Panc1 (cell line): ENCODE measurements around the gene CRADD. TPM values are rescaled to one million over a fixed set of nuclear protein-coding genes. Genes with fewer than 3 reads are reported as not detected.

Source experiments
- ATAC-seq: fragments of 200-7000 bp; cut with Tn5 transposase; 2 replicates; pipeline ENCODE4 v1.9.1; 2020; ENCODE audit warnings: mild to moderate bottlenecking, moderate library complexity
- BruUV-seq: library from RNA; stranded (reverse); fragments of 400-500 nt; replicated peaks from 2 replicates; lab custom pipeline; 2021; lab: Mats Ljungman, UMichigan
- CTCF ChIA-PET: fragments of 300-600 bp; sonication (Branson Sonifier 250); formaldehyde crosslinking; loops from one replicate; lab custom pipeline; 2022; ENCODE audit warnings: antibody characterized with exemption; lab: Charles Lee
- POLR2A ChIA-PET: fragments of 300-600 bp; sonication (Branson Sonifier 250); formaldehyde crosslinking; loops from one replicate; lab custom pipeline; 2022; ENCODE audit warnings: antibody characterized with exemption; lab: Charles Lee
- DNase-seq: peaks from one replicate; pipeline ENCODE4 v3.0.0-alpha.2; 2010; ENCODE audit warnings: low read depth, low spot score
- H3K27ac ChIP-seq: 2 replicates; pipeline ENCODE4 v1.5.1; 2011; ENCODE audit warnings: mild to moderate bottlenecking, low read length, inconsistent platforms
- H3K27me3 ChIP-seq: fragments of 200-500 bp; sonication (Bioruptor generic); 2 replicates; pipeline ENCODE4 v1.6.0; 2014; ENCODE audit warnings: low read length, inconsistent platforms; ENCODE audit not compliant: control insufficient read depth, insufficient read depth
- H3K36me3 ChIP-seq: fragments of 200-500 bp; sonication (Bioruptor generic); 2 replicates; pipeline ENCODE4 v1.5.1; 2014; ENCODE audit warnings: inconsistent platforms, mild to moderate bottlenecking, low read length, moderate library complexity; ENCODE audit not compliant: control insufficient read depth, insufficient read depth
- H3K4me1 ChIP-seq: 2 replicates; pipeline ENCODE4 v1.5.1; 2011; ENCODE audit warnings: inconsistent platforms, mild to moderate bottlenecking, low read length, moderate library complexity; ENCODE audit not compliant: control insufficient read depth, insufficient read depth
- H3K4me3 ChIP-seq, 2 experiments: 2 replicates each; pipeline ENCODE4 v1.5.1; 2011 to 2012; ENCODE audit warnings: low read depth in 2 of 2, low read length in 2 of 2, mild to moderate bottlenecking in 2 of 2, inconsistent platforms in 1 of 2, moderate library complexity in 1 of 2
- H3K9me3 ChIP-seq: fragments of 200-500 bp; sonication (Bioruptor generic); 2 replicates; pipeline ENCODE4 v1.5.1; 2014; ENCODE audit warnings: low read depth, mild to moderate bottlenecking, inconsistent platforms, low read length, moderate library complexity; ENCODE audit not compliant: control insufficient read depth, insufficient read depth
- POLR2AphosphoS5 ChIP-seq: IDR thresholded peaks from 2 replicates; pipeline ENCODE4 v1.6.1; 2012; ENCODE audit warnings: mild to moderate bottlenecking, low read depth, low read length, moderate library complexity
- SIN3A ChIP-seq: IDR thresholded peaks from 2 replicates; pipeline ENCODE4 v1.6.1; 2012; ENCODE audit warnings: low read depth, mild to moderate bottlenecking, low read length, moderate library complexity, borderline replicate concordance; ENCODE audit not compliant: insufficient read depth
- TCF7L2 ChIP-seq: IDR thresholded peaks from 2 replicates; pipeline ENCODE4 v1.6.1; 2011; ENCODE audit warnings: mild to moderate bottlenecking, low read depth, low read length, inconsistent platforms
- in situ Hi-C: cut with HindIII; loops from 2 replicates; pipeline ENCODE4 v1.10.0; 2016; ENCODE audit warnings: low sequenced_read_pairs, low pct_unique_long_range_greater_than_20kb
- intact Hi-C: fragments of 100-400 bp; cut with micrococcal nuclease; formaldehyde crosslinking; loops from one replicate; pipeline ENCODE4 v1.10.0; 2022; ENCODE audit not compliant: unreplicated experiment
- total RNA-seq: library from RNA; stranded (reverse); gene quantifications from one replicate; pipeline ENCODE4 v1.2.1, GENCODE V29; 2021; ENCODE audit not compliant: unreplicated experiment
- TF ChIP-seq, protein P1 (sequence below): fragments of 450-650 bp; IDR thresholded peaks from 2 replicates; pipeline ENCODE4 v1.5.1; 2017; ENCODE audit warnings: mild to moderate bottlenecking
- TF ChIP-seq, protein P2 (sequence below), 2 experiments: IDR thresholded peaks; 2 replicates each; pipeline ENCODE4 v1.6.1; 2011 to 2012; ENCODE audit warnings: low read depth in 2 of 2, control low read depth in 1 of 2, low read length in 1 of 2, mild to moderate bottlenecking in 1 of 2, moderate library complexity in 1 of 2; ENCODE audit not compliant: insufficient read depth in 1 of 2

The CRADD gene
- total RNA-seq, 1 experiment from 2014 or later: 7.0 TPM

DNA sequence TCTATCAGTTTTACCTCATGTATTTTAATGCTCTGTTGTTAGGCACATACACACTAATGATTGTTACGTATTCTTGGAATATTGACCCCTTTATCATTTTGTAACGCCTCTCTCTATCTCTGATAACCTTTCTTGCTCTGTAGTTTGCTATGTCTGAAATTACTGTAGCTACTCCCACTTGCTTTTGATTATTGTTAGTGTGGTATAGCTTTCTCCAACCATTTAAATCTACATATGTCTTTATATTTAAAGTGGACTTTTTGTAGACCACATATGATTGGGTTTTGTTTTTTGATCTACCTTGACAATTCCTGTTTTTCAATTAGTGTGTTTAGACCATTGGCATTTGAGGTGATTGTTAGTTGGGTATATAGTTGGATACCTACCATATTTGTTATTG is 43.4 kb downstream of the CRADD start:
- intact Hi-C loops: no loop called here
- CTCF ChIA-PET: no interaction called here

DNA sequence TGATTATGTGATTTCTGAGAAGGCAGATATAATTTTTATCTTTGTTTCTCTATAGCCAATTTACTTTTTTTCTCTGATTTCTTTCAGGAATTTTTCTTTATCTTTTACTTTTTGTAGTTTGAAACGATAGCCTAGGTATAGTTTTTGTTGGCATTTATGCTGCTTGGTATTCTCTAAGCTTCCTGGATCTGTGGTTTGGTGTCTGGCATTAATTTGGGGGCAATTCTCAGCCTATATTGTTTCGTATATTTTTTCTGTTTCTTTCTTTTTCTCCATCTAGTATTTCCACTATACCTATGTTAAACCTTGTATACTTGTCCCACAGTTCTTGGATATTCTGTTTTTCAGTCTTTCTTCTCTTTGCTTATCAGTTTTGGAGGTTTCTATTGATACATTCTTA is 45.0 kb downstream of the CRADD start:
- no peaks in the 10 kb centered on the region for H3K4me1 ChIP-seq
- in situ Hi-C loops: no loop called here
- H3K36me3 ChIP-seq: no peaks in the 10 kb centered on the region
- intact Hi-C loops: no loop called here
- no TSS peak for BruUV-seq
- no peak overlapping the region for H3K27ac ChIP-seq
- TF ChIP-seq TCF7L2: no peak
- no peak for DNase-seq
- H3K4me3 ChIP-seq: no peak overlapping the region
- POLR2A ChIA-PET: no interaction called here
- H3K9me3 ChIP-seq: peaks cover 4% of the 10 kb centered on the region; the same call in 1 of the 2 replicates
- ATAC-seq: no peak
- no peaks in the 10 kb centered on the region for H3K27me3 ChIP-seq
- CTCF ChIA-PET: no interaction called here

More for the DNA sequence above, 43.4 kb downstream of the CRADD start:
- no peak for TF ChIP-seq POLR2AphosphoS5
- no peak for TF ChIP-seq SIN3A
- TF ChIP-seq, protein P1, sequence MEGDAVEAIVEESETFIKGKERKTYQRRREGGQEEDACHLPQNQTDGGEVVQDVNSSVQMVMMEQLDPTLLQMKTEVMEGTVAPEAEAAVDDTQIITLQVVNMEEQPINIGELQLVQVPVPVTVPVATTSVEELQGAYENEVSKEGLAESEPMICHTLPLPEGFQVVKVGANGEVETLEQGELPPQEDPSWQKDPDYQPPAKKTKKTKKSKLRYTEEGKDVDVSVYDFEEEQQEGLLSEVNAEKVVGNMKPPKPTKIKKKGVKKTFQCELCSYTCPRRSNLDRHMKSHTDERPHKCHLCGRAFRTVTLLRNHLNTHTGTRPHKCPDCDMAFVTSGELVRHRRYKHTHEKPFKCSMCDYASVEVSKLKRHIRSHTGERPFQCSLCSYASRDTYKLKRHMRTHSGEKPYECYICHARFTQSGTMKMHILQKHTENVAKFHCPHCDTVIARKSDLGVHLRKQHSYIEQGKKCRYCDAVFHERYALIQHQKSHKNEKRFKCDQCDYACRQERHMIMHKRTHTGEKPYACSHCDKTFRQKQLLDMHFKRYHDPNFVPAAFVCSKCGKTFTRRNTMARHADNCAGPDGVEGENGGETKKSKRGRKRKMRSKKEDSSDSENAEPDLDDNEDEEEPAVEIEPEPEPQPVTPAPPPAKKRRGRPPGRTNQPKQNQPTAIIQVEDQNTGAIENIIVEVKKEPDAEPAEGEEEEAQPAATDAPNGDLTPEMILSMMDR: no peak
- TF ChIP-seq, protein P2, sequence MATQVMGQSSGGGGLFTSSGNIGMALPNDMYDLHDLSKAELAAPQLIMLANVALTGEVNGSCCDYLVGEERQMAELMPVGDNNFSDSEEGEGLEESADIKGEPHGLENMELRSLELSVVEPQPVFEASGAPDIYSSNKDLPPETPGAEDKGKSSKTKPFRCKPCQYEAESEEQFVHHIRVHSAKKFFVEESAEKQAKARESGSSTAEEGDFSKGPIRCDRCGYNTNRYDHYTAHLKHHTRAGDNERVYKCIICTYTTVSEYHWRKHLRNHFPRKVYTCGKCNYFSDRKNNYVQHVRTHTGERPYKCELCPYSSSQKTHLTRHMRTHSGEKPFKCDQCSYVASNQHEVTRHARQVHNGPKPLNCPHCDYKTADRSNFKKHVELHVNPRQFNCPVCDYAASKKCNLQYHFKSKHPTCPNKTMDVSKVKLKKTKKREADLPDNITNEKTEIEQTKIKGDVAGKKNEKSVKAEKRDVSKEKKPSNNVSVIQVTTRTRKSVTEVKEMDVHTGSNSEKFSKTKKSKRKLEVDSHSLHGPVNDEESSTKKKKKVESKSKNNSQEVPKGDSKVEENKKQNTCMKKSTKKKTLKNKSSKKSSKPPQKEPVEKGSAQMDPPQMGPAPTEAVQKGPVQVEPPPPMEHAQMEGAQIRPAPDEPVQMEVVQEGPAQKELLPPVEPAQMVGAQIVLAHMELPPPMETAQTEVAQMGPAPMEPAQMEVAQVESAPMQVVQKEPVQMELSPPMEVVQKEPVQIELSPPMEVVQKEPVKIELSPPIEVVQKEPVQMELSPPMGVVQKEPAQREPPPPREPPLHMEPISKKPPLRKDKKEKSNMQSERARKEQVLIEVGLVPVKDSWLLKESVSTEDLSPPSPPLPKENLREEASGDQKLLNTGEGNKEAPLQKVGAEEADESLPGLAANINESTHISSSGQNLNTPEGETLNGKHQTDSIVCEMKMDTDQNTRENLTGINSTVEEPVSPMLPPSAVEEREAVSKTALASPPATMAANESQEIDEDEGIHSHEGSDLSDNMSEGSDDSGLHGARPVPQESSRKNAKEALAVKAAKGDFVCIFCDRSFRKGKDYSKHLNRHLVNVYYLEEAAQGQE (IDR thresholded peaks at IDR 0.05; ENCODE audit: insufficient read depth in 1 of 2, low read depth in 2 of 2, low read length in 1 of 2): no peak
- no peak for TF ChIP-seq TCF7L2
- Histone ChIP-seq H3K9me3 (peaks cover 4% of the 10 kb centered on the region; the same call in 1 of the 2 replicates), H3K27ac (no peak overlapping the region), H3K27me3 (no peaks in the 10 kb centered on the region), H3K36me3 (no peaks in the 10 kb centered on the region), H3K4me1 (no peaks in the 10 kb centered on the region), H3K4me3 (no peak overlapping the region)
- DNase-seq: no peak
- no peak for ATAC-seq
- BruUV-seq: no TSS peak
- in situ Hi-C loops: no loop called here
- POLR2A ChIA-PET: no interaction called here

DNA sequence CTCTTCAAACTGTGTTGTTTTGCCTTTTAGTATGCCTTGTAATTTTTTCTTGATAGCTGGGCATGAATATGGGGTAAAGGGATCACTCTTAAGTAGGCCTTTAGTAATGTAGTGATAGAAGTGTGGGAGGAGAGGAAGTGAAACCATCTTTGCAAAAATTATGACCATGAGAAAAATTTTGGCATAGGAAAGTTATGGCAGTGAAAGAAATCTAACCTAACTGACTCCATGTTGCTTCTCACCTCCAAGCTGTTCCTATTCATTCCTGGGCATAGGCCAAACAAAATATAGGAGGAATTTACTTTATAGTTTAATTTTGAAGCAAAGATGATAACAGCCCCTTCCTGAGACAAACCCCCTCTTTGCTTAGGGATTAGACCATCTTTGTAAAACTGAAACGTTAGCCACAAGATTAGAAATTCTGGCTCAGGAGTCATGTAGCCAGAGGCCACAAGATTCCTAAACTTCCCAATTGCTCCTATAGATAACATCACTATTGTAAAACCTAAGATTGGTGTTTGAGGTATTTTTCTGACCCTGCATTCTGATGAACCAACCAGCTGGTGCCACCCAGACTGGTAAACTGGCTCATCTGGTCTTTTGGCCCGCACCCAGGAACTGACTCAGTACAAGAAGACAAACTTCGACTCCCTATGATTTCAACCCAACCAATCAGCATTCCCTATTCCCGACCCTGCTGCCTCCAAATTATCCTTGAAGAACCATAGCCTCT is 45.8 kb downstream of the CRADD start:
- peak; percentile 58; the same call in 1 of the 2 replicates for ATAC-seq
- ChIA-PET CTCF (no interaction called here), POLR2A (no interaction called here)
- H3K4me1 ChIP-seq: no peaks in the 10 kb centered on the region
- peaks cover 4% of the 10 kb centered on the region; the same call in 1 of the 2 replicates for H3K9me3 ChIP-seq
- H3K27ac ChIP-seq: no peak overlapping the region
- DNase-seq: no peak
- TF ChIP-seq SIN3A (no peak), TCF7L2 (no peak), POLR2AphosphoS5 (no peak)
- TF ChIP-seq, protein P2 (IDR thresholded peaks at IDR 0.05; ENCODE audit: insufficient read depth in 1 of 2, low read depth in 2 of 2, low read length in 1 of 2): no peak
- TF ChIP-seq, protein P1: no peak
- no peaks in the 10 kb centered on the region for H3K36me3 ChIP-seq
- no peak overlapping the region for H3K4me3 ChIP-seq
- in situ Hi-C loops: no loop called here
- no TSS peak for BruUV-seq
- H3K27me3 ChIP-seq: no peaks in the 10 kb centered on the region
- intact Hi-C loops: no loop called here
